ENCODE data around the gene LNX2. TPM values are rescaled to one million over a fixed set of nuclear protein-coding genes. Genes with fewer than 3 reads are reported as not detected.

Gene LNX2
- total RNA-seq, 1 donor from 2014 or later: 11.2 TPM

GRCh38 chr13:27663947-27664346, 43.6 kb upstream of the LNX2 start:
- Histone ChIP-seq H3K27ac (replicated peaks) (peak overlapping the region; percentile 15), H3K4me1 (peaks cover 69% of the 10 kb centered on the region), H3K9me3 (replicated peaks) (no peaks in the 10 kb centered on the region), H3K4me3 (no peak overlapping the region), H3K27me3 (ENCODE audit: low read depth) (no peaks in the 10 kb centered on the region), H3K36me3 (peaks cover 7% of the 10 kb centered on the region)
- intact Hi-C loops (cut with micrococcal nuclease): no loop called here
- TF ChIP-seq, protein P1, sequence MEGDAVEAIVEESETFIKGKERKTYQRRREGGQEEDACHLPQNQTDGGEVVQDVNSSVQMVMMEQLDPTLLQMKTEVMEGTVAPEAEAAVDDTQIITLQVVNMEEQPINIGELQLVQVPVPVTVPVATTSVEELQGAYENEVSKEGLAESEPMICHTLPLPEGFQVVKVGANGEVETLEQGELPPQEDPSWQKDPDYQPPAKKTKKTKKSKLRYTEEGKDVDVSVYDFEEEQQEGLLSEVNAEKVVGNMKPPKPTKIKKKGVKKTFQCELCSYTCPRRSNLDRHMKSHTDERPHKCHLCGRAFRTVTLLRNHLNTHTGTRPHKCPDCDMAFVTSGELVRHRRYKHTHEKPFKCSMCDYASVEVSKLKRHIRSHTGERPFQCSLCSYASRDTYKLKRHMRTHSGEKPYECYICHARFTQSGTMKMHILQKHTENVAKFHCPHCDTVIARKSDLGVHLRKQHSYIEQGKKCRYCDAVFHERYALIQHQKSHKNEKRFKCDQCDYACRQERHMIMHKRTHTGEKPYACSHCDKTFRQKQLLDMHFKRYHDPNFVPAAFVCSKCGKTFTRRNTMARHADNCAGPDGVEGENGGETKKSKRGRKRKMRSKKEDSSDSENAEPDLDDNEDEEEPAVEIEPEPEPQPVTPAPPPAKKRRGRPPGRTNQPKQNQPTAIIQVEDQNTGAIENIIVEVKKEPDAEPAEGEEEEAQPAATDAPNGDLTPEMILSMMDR (IDR thresholded peaks at IDR 0.05; ENCODE audit: borderline replicate concordance): peak; percentile 18
- DNase-seq: no peak

DNA sequence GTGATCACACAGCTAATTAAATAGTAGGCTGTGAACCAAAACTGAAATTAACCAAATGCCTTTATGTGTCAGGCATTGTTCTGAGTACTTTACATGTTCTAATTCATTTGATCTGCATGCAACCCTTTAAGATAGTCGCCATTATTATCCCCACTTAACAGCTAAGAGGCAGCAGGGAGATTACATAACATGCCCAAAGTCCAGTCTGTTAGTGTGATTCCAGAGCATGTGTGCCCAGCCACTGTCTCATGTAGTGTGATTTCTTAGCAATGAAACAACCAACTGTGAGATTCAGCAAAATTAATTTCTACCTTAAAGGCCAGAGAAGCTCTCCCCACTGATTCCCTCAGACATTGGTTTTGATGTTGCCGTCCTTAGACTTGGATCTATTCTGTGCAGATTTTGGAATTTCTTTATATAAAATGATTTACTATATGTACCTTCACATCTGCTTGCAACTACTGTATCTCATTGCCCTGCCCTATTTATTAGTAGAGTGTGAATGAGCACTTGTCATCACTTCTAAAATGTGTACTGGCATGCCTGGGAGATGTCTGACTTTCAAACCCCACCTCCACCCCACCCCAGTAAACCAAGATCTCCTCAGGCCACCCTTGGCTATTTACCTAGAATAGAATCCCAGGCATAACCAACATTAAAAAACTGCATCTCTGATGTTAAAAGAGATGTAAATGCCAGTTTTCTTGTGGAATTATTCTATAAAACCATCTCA, 42.6 kb upstream of the LNX2 start:
- Histone ChIP-seq H3K9me3 (replicated peaks) (no peaks in the 10 kb centered on the region), H3K27me3 (ENCODE audit: low read depth) (no peaks in the 10 kb centered on the region), H3K36me3 (peaks cover 7% of the 10 kb centered on the region), H3K27ac (replicated peaks) (no peak overlapping the region), H3K4me1 (peaks cover 70% of the 10 kb centered on the region), H3K4me3 (no peak overlapping the region)
- intact Hi-C loops (cut with micrococcal nuclease): no loop called here
- TF ChIP-seq, protein P1 (IDR thresholded peaks at IDR 0.05; ENCODE audit: borderline replicate concordance): no peak
- no peak for DNase-seq

DNA sequence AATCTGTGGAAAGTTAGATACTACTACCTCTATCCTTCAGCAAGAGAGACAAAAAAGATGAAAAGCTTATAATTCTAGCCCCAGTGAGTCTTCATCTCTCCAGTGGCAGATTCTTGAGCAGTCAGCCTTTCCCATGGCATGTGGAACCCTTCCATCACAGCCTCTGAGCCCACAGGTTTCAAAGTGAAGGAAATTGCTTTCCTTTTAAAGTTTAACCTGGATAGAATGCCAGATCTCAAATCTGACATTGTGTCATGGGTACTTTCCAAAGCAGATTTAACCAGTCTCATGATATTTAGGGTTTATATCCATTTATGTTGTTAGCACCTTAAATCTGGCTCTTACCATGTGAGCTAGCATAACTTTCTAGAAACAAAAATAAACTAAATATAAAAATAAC, 40.7 kb upstream of the LNX2 start:
- Histone ChIP-seq H3K9me3 (replicated peaks) (no peaks in the 10 kb centered on the region), H3K27ac (replicated peaks) (no peak overlapping the region), H3K4me3 (no peak overlapping the region), H3K4me1 (peaks cover 65% of the 10 kb centered on the region), H3K27me3 (ENCODE audit: low read depth) (no peaks in the 10 kb centered on the region), H3K36me3 (peaks cover 4% of the 10 kb centered on the region)
- TF ChIP-seq, protein P1 (IDR thresholded peaks at IDR 0.05; ENCODE audit: borderline replicate concordance): no peak
- intact Hi-C loops (cut with micrococcal nuclease): no loop called here
- no peak for DNase-seq

DNA sequence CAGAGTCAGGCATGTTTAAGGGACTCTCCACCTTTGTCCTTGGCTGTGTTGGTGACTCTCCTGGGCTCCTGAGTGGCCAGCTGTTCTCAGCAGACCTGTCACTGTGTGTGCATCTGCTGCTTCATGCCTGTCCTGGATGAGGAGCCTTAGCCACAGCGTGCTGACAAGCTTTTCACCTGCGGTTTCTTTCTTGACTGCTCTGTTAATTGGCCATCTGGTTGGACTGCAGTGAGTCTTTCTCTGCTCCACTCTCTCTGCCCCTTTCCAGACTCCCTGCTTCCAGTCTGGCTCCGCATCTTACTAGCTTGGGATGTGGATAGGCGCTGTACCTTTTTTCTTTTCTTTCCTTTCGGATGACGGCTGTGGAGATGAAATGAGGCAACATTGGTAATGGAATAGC, 40.2 kb upstream of the LNX2 start:
- no peaks in the 10 kb centered on the region for H3K36me3 ChIP-seq
- peaks cover 65% of the 10 kb centered on the region for H3K4me1 ChIP-seq
- intact Hi-C loops (cut with micrococcal nuclease): no loop called here
- H3K9me3 ChIP-seq (replicated peaks): no peaks in the 10 kb centered on the region
- H3K27ac ChIP-seq (replicated peaks): no peak overlapping the region
- no peaks in the 10 kb centered on the region for H3K27me3 ChIP-seq (ENCODE audit: low read depth)
- TF ChIP-seq, protein P1 (IDR thresholded peaks at IDR 0.05; ENCODE audit: borderline replicate concordance): no peak
- no peak for DNase-seq
- H3K4me3 ChIP-seq: no peak overlapping the region

DNA sequence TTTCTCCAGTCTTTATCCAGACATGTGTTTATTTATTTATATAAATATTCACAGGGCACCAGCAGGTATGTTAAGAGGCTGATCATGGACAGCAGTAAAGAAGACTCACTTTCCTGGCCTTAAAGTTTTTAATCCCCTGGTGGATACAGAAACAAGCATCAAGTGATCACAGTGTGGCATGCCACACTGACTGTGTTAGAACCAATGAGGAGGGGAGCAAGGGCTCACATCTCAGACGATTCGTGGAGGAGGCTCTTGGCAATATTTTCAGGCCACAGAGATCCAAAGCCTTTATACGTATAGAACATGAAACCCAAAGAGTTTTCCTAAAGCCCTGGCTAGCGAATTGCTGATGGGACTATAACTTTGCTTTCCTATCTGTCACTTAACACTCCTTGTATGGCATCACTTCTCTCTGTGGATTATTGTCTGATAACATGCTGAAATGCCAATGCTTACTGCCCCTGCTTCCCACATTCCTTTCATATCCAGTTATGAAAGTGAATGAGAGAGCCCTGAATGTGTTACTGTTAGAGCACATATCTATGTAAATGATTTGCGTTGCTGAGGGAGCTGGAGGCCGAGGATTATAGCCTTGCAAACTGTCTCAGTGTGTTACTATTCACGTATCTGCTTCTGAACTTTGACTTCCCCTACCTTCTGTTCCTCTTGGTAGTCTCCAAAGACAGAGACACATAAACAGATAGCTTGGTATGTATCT, 39.0 kb upstream of the LNX2 start:
- Histone ChIP-seq H3K4me1 (peaks cover 63% of the 10 kb centered on the region), H3K27ac (replicated peaks) (peak overlapping the region; percentile 10), H3K27me3 (ENCODE audit: low read depth) (no peaks in the 10 kb centered on the region), H3K4me3 (no peak overlapping the region), H3K36me3 (no peaks in the 10 kb centered on the region), H3K9me3 (replicated peaks) (no peaks in the 10 kb centered on the region)
- no peak for DNase-seq
- TF ChIP-seq, protein P1 (IDR thresholded peaks at IDR 0.05; ENCODE audit: borderline replicate concordance): no peak
- intact Hi-C loops (cut with micrococcal nuclease): no loop called here
